PC-9 (cell line): ENCODE measurements around the gene ZSCAN5B. TPM values are rescaled to one million over a fixed set of nuclear protein-coding genes. Genes with fewer than 3 reads are reported as not detected.

Source experiments
- BruUV-seq: library from RNA; stranded (reverse); fragments of 400-500 nt; replicated peaks from 2 replicates; lab custom pipeline; 2021; lab: Mats Ljungman, UMichigan
- CTCF ChIA-PET: fragments of 300-600 bp; sonication (Branson Sonifier 250); formaldehyde crosslinking; loops from one replicate; lab custom pipeline; 2022; ENCODE audit warnings: antibody characterized with exemption; lab: Charles Lee
- POLR2A ChIA-PET: fragments of 300-600 bp; sonication (Branson Sonifier 250); formaldehyde crosslinking; loops from one replicate; lab custom pipeline; 2022; ENCODE audit warnings: antibody characterized with exemption; ENCODE audit not compliant: unreplicated experiment; lab: Charles Lee
- DNase-seq, 2 experiments: peaks; one replicate each; pipeline versions ENCODE4 v3.0.0 to v3.0.0-alpha.2; 2015 to 2022; ENCODE audit warnings: mixed read lengths in 1 of 2
- H2AFZ ChIP-seq: fragments of 200-600 bp; sonication (generic); 2 replicates; pipeline ENCODE4 v1.8.1; 2017; ENCODE audit warnings: antibody characterized with exemption
- H3F3A ChIP-seq: fragments of 200-600 bp; sonication (generic); 2 replicates; pipeline ENCODE4 v1.8.1; 2017; ENCODE audit warnings: antibody characterized with exemption, mild to moderate bottlenecking, low read depth; ENCODE audit not compliant: insufficient read depth
- H3K27ac ChIP-seq: fragments of 200-600 bp; sonication (generic); 2 replicates; pipeline ENCODE4 v1.6.1; 2016; ENCODE audit warnings: mixed run types
- H3K27me3 ChIP-seq: fragments of 200-600 bp; sonication (generic); 2 replicates; pipeline ENCODE4 v1.6.1; 2016; ENCODE audit warnings: low read depth, mixed run types; ENCODE audit not compliant: insufficient read depth
- H3K36me3 ChIP-seq: fragments of 200-600 bp; sonication (generic); 2 replicates; pipeline ENCODE4 v1.6.1; 2016; ENCODE audit warnings: low read depth, mixed run types
- H3K4me1 ChIP-seq: fragments of 200-600 bp; sonication (generic); replicated peaks from 2 replicates; pipeline ENCODE4 v1.6.1; 2016; ENCODE audit warnings: mixed run types; ENCODE audit not compliant: insufficient read depth
- H3K4me2 ChIP-seq: fragments of 200-600 bp; sonication (generic); 2 replicates; pipeline ENCODE4 v1.6.1; 2017; ENCODE audit warnings: mixed run types
- H3K4me3 ChIP-seq: fragments of 200-600 bp; sonication (generic); 2 replicates; pipeline ENCODE4 v1.6.1; 2016; ENCODE audit warnings: mixed run types
- H3K79me2 ChIP-seq: fragments of 200-600 bp; sonication (generic); 2 replicates; pipeline ENCODE4 v1.6.1; 2017; ENCODE audit warnings: low read depth, mixed run types
- H3K9me2 ChIP-seq: fragments of 200-600 bp; sonication (generic); 2 replicates; pipeline ENCODE4 v1.8.1; 2017; ENCODE audit warnings: mild to moderate bottlenecking; ENCODE audit not compliant: insufficient read depth
- H3K9me3 ChIP-seq: fragments of 200-600 bp; sonication (generic); 2 replicates; pipeline ENCODE4 v1.8.1; 2016; ENCODE audit warnings: low read depth; ENCODE audit not compliant: insufficient read depth
- H4K20me1 ChIP-seq: fragments of 200-600 bp; sonication (generic); 2 replicates; pipeline ENCODE4 v1.8.1; 2017; ENCODE audit not compliant: insufficient read depth
- EZH2 ChIP-seq: fragments of 200-600 bp; sonication (generic); IDR thresholded peaks from 2 replicates; pipeline ENCODE4 v1.8.0; 2017; ENCODE audit warnings: antibody characterized with exemption, low read depth
- intact Hi-C: fragments of 100-400 bp; cut with micrococcal nuclease; formaldehyde crosslinking; loops from one replicate; pipeline ENCODE4 v1.10.0; 2022; ENCODE audit not compliant: unreplicated experiment
- total RNA-seq: library from RNA; stranded (reverse); gene quantifications from 2 replicates; pipeline ENCODE4 v1.2.3, GENCODE V29; 2021
- TF ChIP-seq, protein P1 (sequence below): fragments of 200-600 bp; sonication (generic); conservative IDR thresholded peaks from 2 replicates; pipeline ENCODE4 v1.6.1; 2017; ENCODE audit warnings: mixed run types, antibody characterized with exemption, mild to moderate bottlenecking, moderate library complexity

The ZSCAN5B gene
- total RNA-seq, 1 experiment from 2014 or later, result not detected

DNA sequence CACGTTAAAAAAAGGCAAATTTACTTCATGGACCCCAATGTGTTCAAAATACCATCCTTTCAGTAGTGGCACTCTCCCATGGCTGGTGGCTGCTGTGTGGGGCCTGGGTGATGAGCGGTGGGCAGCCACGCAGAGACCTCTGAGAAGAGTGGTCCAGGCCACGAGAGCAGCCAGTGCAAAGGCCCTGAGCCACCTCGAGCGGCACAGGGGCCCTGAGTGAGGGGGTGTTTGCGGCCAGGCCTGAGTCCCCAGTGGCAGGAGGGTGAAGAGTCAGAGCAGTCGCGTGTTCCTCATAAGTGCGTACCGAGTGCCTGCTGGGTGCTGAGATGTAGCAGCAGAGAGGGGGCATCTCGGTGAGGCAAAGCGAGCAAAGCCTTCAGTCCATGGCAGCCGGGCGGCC, 49.5 kb downstream of the ZSCAN5B start:
- Histone ChIP-seq H3K27me3 (no peaks in the 10 kb centered on the region), H2AFZ (no peak overlapping the region), H3K9me3 (no peaks in the 10 kb centered on the region), H3K79me2 (peaks cover 40% of the 10 kb centered on the region), H3K9me2 (no peaks in the 10 kb centered on the region), H3K4me2 (no peak overlapping the region), H3F3A (no peaks in the 10 kb centered on the region), H3K4me1 (peaks cover 2% of the 10 kb centered on the region; the same call in 1 of the 2 replicates), H3K36me3 (peaks cover 11% of the 10 kb centered on the region; the same call in 1 of the 2 replicates), H3K27ac (no peak overlapping the region), H3K4me3 (no peak overlapping the region), H4K20me1 (peaks cover 40% of the 10 kb centered on the region)
- no TSS peak for BruUV-seq
- POLR2A ChIA-PET, result no interaction called here
- CTCF ChIA-PET, result no interaction called here
- no peak for DNase-seq
- TF ChIP-seq, protein P1, sequence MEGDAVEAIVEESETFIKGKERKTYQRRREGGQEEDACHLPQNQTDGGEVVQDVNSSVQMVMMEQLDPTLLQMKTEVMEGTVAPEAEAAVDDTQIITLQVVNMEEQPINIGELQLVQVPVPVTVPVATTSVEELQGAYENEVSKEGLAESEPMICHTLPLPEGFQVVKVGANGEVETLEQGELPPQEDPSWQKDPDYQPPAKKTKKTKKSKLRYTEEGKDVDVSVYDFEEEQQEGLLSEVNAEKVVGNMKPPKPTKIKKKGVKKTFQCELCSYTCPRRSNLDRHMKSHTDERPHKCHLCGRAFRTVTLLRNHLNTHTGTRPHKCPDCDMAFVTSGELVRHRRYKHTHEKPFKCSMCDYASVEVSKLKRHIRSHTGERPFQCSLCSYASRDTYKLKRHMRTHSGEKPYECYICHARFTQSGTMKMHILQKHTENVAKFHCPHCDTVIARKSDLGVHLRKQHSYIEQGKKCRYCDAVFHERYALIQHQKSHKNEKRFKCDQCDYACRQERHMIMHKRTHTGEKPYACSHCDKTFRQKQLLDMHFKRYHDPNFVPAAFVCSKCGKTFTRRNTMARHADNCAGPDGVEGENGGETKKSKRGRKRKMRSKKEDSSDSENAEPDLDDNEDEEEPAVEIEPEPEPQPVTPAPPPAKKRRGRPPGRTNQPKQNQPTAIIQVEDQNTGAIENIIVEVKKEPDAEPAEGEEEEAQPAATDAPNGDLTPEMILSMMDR, result no peak
- TF ChIP-seq EZH2, result no peak
- intact Hi-C loops, result no loop called here

- no peak overlapping the region for H3K4me2 ChIP-seq
- H3F3A ChIP-seq, result peaks cover 6% of the 10 kb centered on the region; the same call in 1 of the 2 replicates
- no peak for DNase-seq
- H3K9me3 ChIP-seq, result no peaks in the 10 kb centered on the region
- intact Hi-C loops, result no loop called here
- TF ChIP-seq, protein P1, result no peak
- no peak for TF ChIP-seq EZH2
- CTCF ChIA-PET, result interaction anchor here (0.6 kb wide), 1 partner anchor 764 kb away, joined by 6 read pairs; no protein-coding TSS in a partner anchor
- no peaks in the 10 kb centered on the region for H3K9me2 ChIP-seq
- no peaks in the 10 kb centered on the region for H3K27me3 ChIP-seq
- BruUV-seq, result no TSS peak
- peaks cover 38% of the 10 kb centered on the region for H4K20me1 ChIP-seq
- H3K4me3 ChIP-seq, result no peak overlapping the region
- POLR2A ChIA-PET, result interaction anchor here (0.6 kb wide), 1 partner anchor 56 kb away, joined by 3 read pairs; no protein-coding TSS in a partner anchor
- H3K36me3 ChIP-seq, result peaks cover 11% of the 10 kb centered on the region; the same call in 1 of the 2 replicates
- no peak overlapping the region for H2AFZ ChIP-seq
- H3K4me1 ChIP-seq, result peaks cover 10% of the 10 kb centered on the region
- peaks cover 47% of the 10 kb centered on the region for H3K79me2 ChIP-seq
- no peak overlapping the region for H3K27ac ChIP-seq
Observed at GRCh38 chr19:56147307-56147706, 50.3 kb downstream of the ZSCAN5B start.

- Histone ChIP-seq H3K9me3 (no peaks in the 10 kb centered on the region), H3K27me3 (no peaks in the 10 kb centered on the region), H2AFZ (no peak overlapping the region), H3K9me2 (no peaks in the 10 kb centered on the region), H3K4me1 (peaks cover 14% of the 10 kb centered on the region), H3K36me3 (peaks cover 11% of the 10 kb centered on the region; the same call in 1 of the 2 replicates), H3K4me3 (no peak overlapping the region), H3F3A (peaks cover 10% of the 10 kb centered on the region), H3K27ac (no peak overlapping the region), H3K79me2 (peaks cover 51% of the 10 kb centered on the region), H4K20me1 (peaks cover 35% of the 10 kb centered on the region), H3K4me2 (no peak overlapping the region)
- no peak for DNase-seq
- POLR2A ChIA-PET, result interaction anchor here (0.6 kb wide), 1 partner anchor 56 kb away, joined by 3 read pairs; no protein-coding TSS in a partner anchor
- CTCF ChIA-PET, result interaction anchor here (0.6 kb wide), 1 partner anchor 763 kb away, joined by 6 read pairs; no protein-coding TSS in a partner anchor
- intact Hi-C loops, result no loop called here
- no TSS peak for BruUV-seq
- TF ChIP-seq EZH2, result no peak
- TF ChIP-seq, protein P1, result no peak
Observed at GRCh38 chr19:56146904-56147303, 50.7 kb downstream of the ZSCAN5B start.
